ENCODE results near the gene SUCLG2.

Gene SUCLG2

DNA sequence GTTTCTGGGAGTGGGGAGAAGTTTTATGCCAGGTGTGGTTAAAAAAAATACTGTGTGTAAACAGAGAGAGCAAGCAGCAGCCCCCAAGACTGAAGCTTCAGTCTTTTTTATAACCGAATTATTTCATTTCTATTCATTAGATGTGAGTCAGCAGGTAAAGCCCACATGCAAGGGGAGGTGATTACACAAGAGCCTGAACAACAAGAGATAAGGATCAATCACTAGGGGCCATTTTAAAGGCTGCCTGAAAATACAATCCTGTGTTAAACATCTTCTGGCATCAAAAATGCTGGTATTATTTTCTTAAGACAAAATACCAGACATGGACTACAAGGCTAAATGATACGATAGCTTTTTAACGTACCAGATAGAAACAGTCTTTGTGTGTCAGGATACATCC lies 217.3 kb downstream of the SUCLG2 start:
- H3K4me1 ChIP-seq (ENCODE audit: control insufficient read depth in 1 of 2, insufficient read depth in 1 of 2, low read depth in 1 of 2, low read length in 1 of 2), result no peaks in the 10 kb centered on the region

DNA sequence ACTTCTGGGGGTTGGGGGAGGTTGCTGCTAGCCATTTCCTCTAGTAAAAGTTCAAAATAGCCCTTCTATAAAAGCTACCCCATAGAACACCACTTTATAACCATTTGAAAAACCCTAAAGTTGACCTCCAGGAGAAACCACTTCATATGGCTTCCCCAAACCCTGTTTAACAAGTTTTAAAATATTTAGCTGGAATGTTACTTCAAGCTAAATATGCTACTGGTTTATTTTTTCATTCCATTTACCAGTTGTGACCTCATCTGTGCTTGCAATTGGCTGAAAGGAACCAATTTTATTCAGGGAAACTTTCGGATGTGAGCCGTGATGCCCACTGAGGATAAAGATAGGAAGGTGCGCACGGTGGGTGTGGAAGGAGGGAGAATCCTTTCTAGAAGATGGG lies 221.3 kb downstream of the SUCLG2 start:
- no peaks in the 10 kb centered on the region for H3K4me1 ChIP-seq (ENCODE audit: control insufficient read depth in 1 of 2, insufficient read depth in 1 of 2, low read depth in 1 of 2, low read length in 1 of 2)
- no peak overlapping the region for H3K4me3 ChIP-seq (ENCODE audit: low read depth in 1 of 2, low read length in 1 of 2)
- H3K9me3 ChIP-seq, result no peaks in the 10 kb centered on the region
- no peak overlapping the region for H3K27ac ChIP-seq
- no peaks in the 10 kb centered on the region for H3K27me3 ChIP-seq
- TF ChIP-seq, protein P1, sequence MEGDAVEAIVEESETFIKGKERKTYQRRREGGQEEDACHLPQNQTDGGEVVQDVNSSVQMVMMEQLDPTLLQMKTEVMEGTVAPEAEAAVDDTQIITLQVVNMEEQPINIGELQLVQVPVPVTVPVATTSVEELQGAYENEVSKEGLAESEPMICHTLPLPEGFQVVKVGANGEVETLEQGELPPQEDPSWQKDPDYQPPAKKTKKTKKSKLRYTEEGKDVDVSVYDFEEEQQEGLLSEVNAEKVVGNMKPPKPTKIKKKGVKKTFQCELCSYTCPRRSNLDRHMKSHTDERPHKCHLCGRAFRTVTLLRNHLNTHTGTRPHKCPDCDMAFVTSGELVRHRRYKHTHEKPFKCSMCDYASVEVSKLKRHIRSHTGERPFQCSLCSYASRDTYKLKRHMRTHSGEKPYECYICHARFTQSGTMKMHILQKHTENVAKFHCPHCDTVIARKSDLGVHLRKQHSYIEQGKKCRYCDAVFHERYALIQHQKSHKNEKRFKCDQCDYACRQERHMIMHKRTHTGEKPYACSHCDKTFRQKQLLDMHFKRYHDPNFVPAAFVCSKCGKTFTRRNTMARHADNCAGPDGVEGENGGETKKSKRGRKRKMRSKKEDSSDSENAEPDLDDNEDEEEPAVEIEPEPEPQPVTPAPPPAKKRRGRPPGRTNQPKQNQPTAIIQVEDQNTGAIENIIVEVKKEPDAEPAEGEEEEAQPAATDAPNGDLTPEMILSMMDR (IDR thresholded peaks at IDR 0.05), result no peak
- H3K36me3 ChIP-seq, result no peaks in the 10 kb centered on the region

More for the DNA sequence above, 217.3 kb downstream of the SUCLG2 start:
- H3K27ac ChIP-seq, result no peak overlapping the region
- no peaks in the 10 kb centered on the region for H3K27me3 ChIP-seq
- H3K36me3 ChIP-seq, result no peaks in the 10 kb centered on the region
- H3K9me3 ChIP-seq, result no peaks in the 10 kb centered on the region
- TF ChIP-seq, protein P1 (IDR thresholded peaks at IDR 0.05), result no peak
- H3K4me3 ChIP-seq (ENCODE audit: low read depth in 1 of 2, low read length in 1 of 2), result no peak overlapping the region

DNA sequence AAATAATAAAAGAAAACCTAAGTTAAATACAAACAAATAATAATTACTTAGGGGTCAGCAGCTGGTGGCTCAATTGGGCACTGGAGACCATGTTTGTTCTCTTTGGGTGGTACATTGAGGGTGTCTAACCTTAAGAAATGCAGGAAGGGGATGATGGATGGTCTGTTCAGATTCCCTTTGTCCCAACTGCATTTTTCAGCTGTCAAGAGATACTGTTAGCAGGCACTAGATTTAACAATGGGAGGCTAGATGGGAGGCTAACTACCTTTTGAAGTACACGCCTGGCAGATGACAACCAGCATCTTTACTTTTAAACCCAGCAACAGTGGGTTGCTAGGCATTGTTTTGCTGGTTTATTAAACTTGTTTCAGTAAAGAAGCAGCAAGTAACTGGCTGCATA lies 222.5 kb downstream of the SUCLG2 start:
- no peaks in the 10 kb centered on the region for H3K36me3 ChIP-seq
- H3K27me3 ChIP-seq, result no peaks in the 10 kb centered on the region
- H3K27ac ChIP-seq, result no peak overlapping the region
- TF ChIP-seq, protein P1 (IDR thresholded peaks at IDR 0.05), result no peak
- no peaks in the 10 kb centered on the region for H3K9me3 ChIP-seq
- H3K4me1 ChIP-seq (ENCODE audit: control insufficient read depth in 1 of 2, insufficient read depth in 1 of 2, low read depth in 1 of 2, low read length in 1 of 2), result no peaks in the 10 kb centered on the region
- H3K4me3 ChIP-seq (ENCODE audit: low read depth in 1 of 2, low read length in 1 of 2), result no peak overlapping the region

DNA sequence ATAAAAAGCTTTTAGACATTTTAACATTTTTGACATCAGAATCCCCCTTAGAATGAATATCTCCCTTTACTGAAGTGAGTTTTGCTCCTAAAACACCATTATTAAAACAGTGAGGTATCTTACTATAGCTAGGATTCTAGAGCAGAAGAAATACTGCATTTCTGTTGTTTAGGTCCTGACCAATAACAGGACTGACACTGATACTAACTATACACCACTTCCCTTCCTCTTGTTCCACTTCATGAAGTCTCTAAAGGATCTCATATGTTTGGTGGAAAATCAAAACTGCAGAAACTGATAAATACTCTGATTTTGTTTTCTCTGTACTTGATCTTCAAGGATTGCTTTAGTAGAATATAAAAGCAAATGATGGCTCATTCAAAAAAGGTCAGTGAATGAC lies 230.7 kb downstream of the SUCLG2 start:
- peaks cover 5% of the 10 kb centered on the region for H3K9me3 ChIP-seq
- no peak overlapping the region for H3K4me3 ChIP-seq (ENCODE audit: low read depth in 1 of 2, low read length in 1 of 2)
- H3K27ac ChIP-seq, result no peak overlapping the region
- no peaks in the 10 kb centered on the region for H3K27me3 ChIP-seq
- no peaks in the 10 kb centered on the region for H3K4me1 ChIP-seq (ENCODE audit: control insufficient read depth in 1 of 2, insufficient read depth in 1 of 2, low read depth in 1 of 2, low read length in 1 of 2)
- TF ChIP-seq, protein P1 (IDR thresholded peaks at IDR 0.05), result no peak
- H3K36me3 ChIP-seq, result no peaks in the 10 kb centered on the region

DNA sequence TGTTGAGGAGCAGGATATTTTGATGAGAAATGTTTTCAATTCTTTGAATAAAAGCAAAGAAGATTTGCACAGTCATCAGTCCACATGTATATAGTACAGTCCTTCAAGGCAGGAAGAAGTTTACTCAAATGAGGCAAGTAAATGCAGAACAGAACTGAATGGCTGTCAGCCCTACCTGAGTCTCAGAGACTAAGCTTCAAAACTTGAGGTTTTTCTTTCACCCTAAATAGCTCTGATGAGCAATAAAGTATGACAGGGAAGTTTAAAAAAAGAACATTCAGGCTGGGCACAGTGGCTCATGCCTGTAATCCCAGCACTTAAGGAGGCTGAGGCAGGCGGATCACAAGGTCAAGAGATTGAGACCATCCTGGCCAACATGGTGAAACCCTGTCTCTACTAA lies 232.5 kb downstream of the SUCLG2 start:
- TF ChIP-seq, protein P1 (IDR thresholded peaks at IDR 0.05), result no peak
- Histone ChIP-seq H3K36me3 (no peaks in the 10 kb centered on the region), H3K4me3 (ENCODE audit: low read depth in 1 of 2, low read length in 1 of 2) (no peak overlapping the region), H3K4me1 (ENCODE audit: control insufficient read depth in 1 of 2, insufficient read depth in 1 of 2, low read depth in 1 of 2, low read length in 1 of 2) (no peaks in the 10 kb centered on the region), H3K9me3 (peaks cover 5% of the 10 kb centered on the region), H3K27me3 (no peaks in the 10 kb centered on the region), H3K27ac (no peak overlapping the region)

DNA sequence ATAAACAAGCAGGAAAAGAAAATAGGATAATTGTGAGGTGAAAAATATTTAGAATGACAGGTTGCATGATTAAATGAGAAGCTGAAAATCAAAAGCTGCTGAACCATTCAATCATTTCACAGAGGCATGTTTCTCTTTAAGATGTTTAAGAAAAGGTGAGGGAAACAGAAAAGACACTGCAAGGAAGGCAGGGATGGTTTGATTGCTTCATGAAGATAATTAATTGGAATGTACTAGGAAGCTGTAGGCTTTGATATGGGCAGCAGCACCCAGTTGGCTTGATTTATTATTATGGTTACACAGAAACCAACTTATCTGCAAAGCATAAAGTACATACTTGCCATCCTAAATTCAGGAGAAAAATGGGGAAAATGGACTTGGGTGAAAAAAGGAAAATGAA lies 234.6 kb downstream of the SUCLG2 start:
- no peak overlapping the region for H3K27ac ChIP-seq
- H3K36me3 ChIP-seq, result no peaks in the 10 kb centered on the region
- no peaks in the 10 kb centered on the region for H3K27me3 ChIP-seq

More for the DNA sequence above, 234.6 kb downstream of the SUCLG2 start:
- Histone ChIP-seq H3K9me3 (peaks cover 5% of the 10 kb centered on the region), H3K4me1 (ENCODE audit: control insufficient read depth in 1 of 2, insufficient read depth in 1 of 2, low read depth in 1 of 2, low read length in 1 of 2) (no peaks in the 10 kb centered on the region), H3K4me3 (ENCODE audit: low read depth in 1 of 2, low read length in 1 of 2) (no peak overlapping the region)
- TF ChIP-seq, protein P1 (IDR thresholded peaks at IDR 0.05), result no peak

Data from neutrophil (primary cell).